H1 (cell line): ENCODE measurements around the gene NOVA1. TPM values are rescaled to one million over a fixed set of nuclear protein-coding genes. Genes with fewer than 3 reads are reported as not detected.
"Not testable (repeated sequence)": the region's sequence is repeated elsewhere in the genome, so short reads cannot be mapped to it uniquely, and the experiment has no call there.

Source experiments
- CTCF ChIA-PET: fragments of 300-600 bp; sonication (Branson Sonifier 250); formaldehyde crosslinking; loops from one replicate; lab custom pipeline; 2021; ENCODE audit not compliant: partially characterized antibody; lab: Charles Lee
- POLR2A ChIA-PET: fragments of 300-600 bp; sonication (Branson Sonifier 250); formaldehyde crosslinking; loops from one replicate; lab custom pipeline; 2021; ENCODE audit warnings: inconsistent platforms; ENCODE audit not compliant: partially characterized antibody; lab: Charles Lee
- DNase-seq, 2 experiments: peaks; one replicate each; pipeline versions ENCODE4 v3.0.0 to v3.0.0-alpha.2; 2010 to 2022; ENCODE audit warnings: low spot score in 2 of 2, low read depth in 1 of 2, mixed read lengths in 1 of 2
- FAIRE-seq: peaks from 2 replicates; lab custom pipeline; 2011; peaks lifted over from hg19 to GRCh38; lab: Jason Lieb, UNC
- H2AFZ ChIP-seq: 2 replicates; pipeline ENCODE4 v1.8.1; 2012; ENCODE audit warnings: low read length, inconsistent platforms
- H2AK5ac ChIP-seq: 2 replicates; pipeline ENCODE4 v1.6.1; 2013; ENCODE audit warnings: low read depth, low read length
- H2BK120ac ChIP-seq: replicated peaks from 2 replicates; pipeline ENCODE3; 2013; ENCODE audit warnings: low read depth, low read length, inconsistent platforms
- H2BK12ac ChIP-seq: 2 replicates; pipeline ENCODE4 v1.6.1; 2013; ENCODE audit warnings: low read depth, low read length
- H2BK15ac ChIP-seq: 2 replicates; pipeline ENCODE4 v1.6.1; 2013; ENCODE audit warnings: low read length
- H2BK20ac ChIP-seq: 2 replicates; pipeline ENCODE4 v1.6.1; 2013; ENCODE audit warnings: low read length
- H2BK5ac ChIP-seq: 2 replicates; pipeline ENCODE4 v1.6.1; 2013; ENCODE audit warnings: low read depth, low read length
- H3K14ac ChIP-seq: 2 replicates; pipeline ENCODE4 v1.6.1; 2013; ENCODE audit warnings: inconsistent platforms; ENCODE audit not compliant: insufficient read length
- H3K18ac ChIP-seq: 2 replicates; pipeline ENCODE4 v1.6.1; 2013; ENCODE audit warnings: low read length; ENCODE audit errors: extremely low read depth
- H3K23ac ChIP-seq: 2 replicates; pipeline ENCODE4 v1.6.1; 2013; ENCODE audit warnings: inconsistent platforms; ENCODE audit not compliant: insufficient read length
- H3K23me2 ChIP-seq: 2 replicates; pipeline ENCODE4 v1.6.1; 2013; ENCODE audit warnings: low read depth, low read length
- H3K27ac ChIP-seq: 2 replicates; pipeline ENCODE4 v1.6.1; 2011; ENCODE audit warnings: low read depth, low read length, inconsistent platforms
- H3K27me3 ChIP-seq, 4 experiments: replicated peaks in 1 of 4; 1 replicate in 1 of 4; 2 replicates in 3 of 4; pipeline versions ENCODE4 v1.6.1 to v1.8.1; 2011 to 2013; ENCODE audit warnings: low read length in 3 of 4, mild to moderate bottlenecking in 3 of 4, inconsistent platforms in 2 of 4, mixed read lengths in 2 of 4, moderate library complexity in 1 of 4; ENCODE audit not compliant: control insufficient read depth in 3 of 4, insufficient read depth in 3 of 4; ENCODE audit errors: extremely low read depth in 1 of 4
- H3K36me3 ChIP-seq, 4 experiments: 2 replicates each; pipeline versions ENCODE4 v1.6.1 to v1.8.1; 2011 to 2013; ENCODE audit warnings: mild to moderate bottlenecking in 4 of 4, low read length in 3 of 4, moderate library complexity in 2 of 4, control low read depth in 1 of 4, inconsistent platforms in 1 of 4; ENCODE audit not compliant: insufficient read depth in 4 of 4, control insufficient read depth in 2 of 4
- H3K4ac ChIP-seq: replicated peaks from 2 replicates; pipeline ENCODE3; 2013; ENCODE audit warnings: low read length, low read depth, mixed read lengths, inconsistent platforms; ENCODE audit not compliant: insufficient read length
- H3K4me1 ChIP-seq, 4 experiments: replicated peaks in 1 of 4; 1 replicate in 1 of 4; 2 replicates in 3 of 4; pipeline versions ENCODE4 v1.6.1 to v1.8.1; 2011 to 2013; ENCODE audit warnings: low read length in 3 of 4, inconsistent platforms in 2 of 4, mixed read lengths in 1 of 4; ENCODE audit not compliant: insufficient read depth in 4 of 4, control insufficient read depth in 3 of 4
- H3K4me2 ChIP-seq, 2 experiments: 2 replicates each; pipeline versions ENCODE4 v1.6.1 to v1.8.1; 2011 to 2013; ENCODE audit warnings: low read depth in 2 of 2, low read length in 2 of 2, control low read depth in 1 of 2, inconsistent platforms in 1 of 2, mild to moderate bottlenecking in 1 of 2; ENCODE audit not compliant: insufficient read depth in 1 of 2
- H3K4me3 ChIP-seq, 4 experiments: fragments of 200-600, 300-600 bp in 1 of 4; sonication (generic), shearing (Covaris generic), sonication (Bioruptor Twin) in 1 of 4; 2 replicates each; pipeline versions ENCODE4 v1.5.1 to v1.8.1; 2011 to 2016; ENCODE audit warnings: low read length in 4 of 4, low read depth in 3 of 4, control low read depth in 2 of 4, inconsistent platforms in 2 of 4, mild to moderate bottlenecking in 2 of 4, mixed read lengths in 1 of 4, moderate library complexity in 1 of 4; ENCODE audit not compliant: insufficient read depth in 2 of 4; ENCODE audit errors: extremely low read depth in 1 of 4
- H3K56ac ChIP-seq: replicated peaks from 2 replicates; pipeline ENCODE3; 2013; ENCODE audit warnings: low read depth, mild to moderate bottlenecking, mixed read lengths, low read length, inconsistent platforms; ENCODE audit not compliant: insufficient read length
- H3K79me1 ChIP-seq: 2 replicates; pipeline ENCODE4 v1.6.1; 2013; ENCODE audit warnings: low read depth, low read length, control low read depth
- H3K79me2 ChIP-seq, 2 experiments: 2 replicates each; pipeline versions ENCODE4 v1.6.1 to v1.8.1; 2012 to 2013; ENCODE audit warnings: low read length in 2 of 2, mild to moderate bottlenecking in 2 of 2, inconsistent platforms in 1 of 2; ENCODE audit not compliant: insufficient read depth in 2 of 2, control insufficient read depth in 1 of 2
- H3K9ac ChIP-seq, 4 experiments: replicated peaks in 1 of 4; 1 replicate in 1 of 4; 2 replicates in 3 of 4; pipeline versions ENCODE4 v1.6.1 to v1.8.1; 2011 to 2013; ENCODE audit warnings: low read depth in 3 of 4, low read length in 3 of 4, control low read depth in 2 of 4, mild to moderate bottlenecking in 2 of 4, moderate library complexity in 2 of 4, inconsistent platforms in 1 of 4; ENCODE audit errors: extremely low read depth in 1 of 4
- H3K9me3 ChIP-seq, 2 experiments: 2 replicates each; pipeline versions ENCODE4 v1.6.1 to v1.8.1; 2012 to 2013; ENCODE audit warnings: mild to moderate bottlenecking in 2 of 2, moderate library complexity in 2 of 2, control low read depth in 1 of 2, inconsistent platforms in 1 of 2, low read depth in 1 of 2, low read length in 1 of 2, mixed read lengths in 1 of 2; ENCODE audit not compliant: insufficient read depth in 2 of 2
- H4K20me1 ChIP-seq, 2 experiments: replicated peaks in 1 of 2; 2 replicates each; pipeline versions ENCODE3 to v1.8.1; 2011 to 2013; ENCODE audit warnings: inconsistent platforms in 2 of 2, low read length in 2 of 2, mild to moderate bottlenecking in 1 of 2; ENCODE audit not compliant: insufficient read depth in 2 of 2, control insufficient read depth in 1 of 2
- H4K5ac ChIP-seq: 2 replicates; pipeline ENCODE4 v1.6.1; 2013; ENCODE audit warnings: low read length, low read depth, mixed read lengths, inconsistent platforms; ENCODE audit not compliant: insufficient read length
- H4K8ac ChIP-seq: 2 replicates; pipeline ENCODE4 v1.8.0; 2013; ENCODE audit warnings: mild to moderate bottlenecking, moderate library complexity, low read length, inconsistent platforms; ENCODE audit not compliant: insufficient read depth; ENCODE audit errors: extremely low read depth
- H4K91ac ChIP-seq: replicated peaks from 2 replicates; pipeline ENCODE3; 2013; ENCODE audit warnings: low read length, mixed read lengths, inconsistent platforms; ENCODE audit not compliant: insufficient read length
- RAD21 ChIP-seq, 2 experiments: IDR thresholded peaks in 1 of 2; conservative IDR thresholded peaks in 1 of 2; 2 replicates each; pipeline ENCODE4 v1.6.1; 2011; ENCODE audit warnings: low read depth in 2 of 2, low read length in 2 of 2, improper control_type of control experiment in 1 of 2, inconsistent platforms in 1 of 2, mild to moderate bottlenecking in 1 of 2, moderate library complexity in 1 of 2
- WGBS, 2 experiments: shearing (Covaris generic) in 1 of 2; methylation state at CpG; one replicate each; pipeline versions ENCODE4 v1.1.6 to v1.1.7; 2013 to 2015; ENCODE audit warnings: low lambda C conversion rate in 2 of 2, mixed read lengths in 2 of 2, inconsistent platforms in 1 of 2, low coverage in 1 of 2, missing lambda C conversion rate in 1 of 2; ENCODE audit not compliant: insufficient replicate concordance in 2 of 2, insufficient coverage in 1 of 2, insufficient read length in 1 of 2; ENCODE audit errors: extremely low coverage in 1 of 2, missing lambda C conversion rate in 1 of 2; 5-methylcytosine and 5-hydroxymethylcytosine counted together
- polyA plus RNA-seq, 7 experiments: library from polyadenylated mRNA; depleted of rRNA in 3 of 7; stranded (reverse) in 5 of 7; unstranded in 2 of 7; fragments of >200 nt in 5 of 7; fragments of 200-250 nt in 2 of 7; gene quantifications; 1 replicate in 5 of 7; 2 replicates in 1 of 7; 4 replicates in 1 of 7; pipeline versions ENCODE4 v1.2.1 to v1.2.3, GENCODE V29; 2011 to 2013; ENCODE audit warnings: missing spikeins in 2 of 7, mixed read lengths in 2 of 7
- total RNA-seq: library from RNA; stranded (reverse); fragmentation: NEBNext Ultra II Directional; extraction: Animal tissue kit (Norgen Biotek cat#: 25700); gene quantifications from 2 replicates; pipeline ENCODE4 v1.2.1, GENCODE V29; 2021

Gene NOVA1
- total and polyA plus RNA-seq, 2 of the 8 experiments (the other 6 are each of a cell fraction or from before 2014, with no cell fraction given): 6.8 to 12.7 TPM

GRCh38 chr14:26645057-26645456 lies 47.2 kb upstream of the NOVA1 start:
- not testable (repeated sequence) for DNase-seq
- 98% methylated on average over 5 of the region's 5 CpGs; no CpG with 5 or more reads in 1 of the 2 experiments for WGBS, 2 experiments

More at GRCh38 chr14:26645057-26645456, 47.2 kb upstream of the NOVA1 start:
- H3K4me1 ChIP-seq, H3K56ac ChIP-seq, H2AK5ac ChIP-seq, H3K14ac ChIP-seq, H2BK15ac ChIP-seq, H3K23me2 ChIP-seq, H4K5ac ChIP-seq, H3K4me2 ChIP-seq, H2BK20ac ChIP-seq, H3K23ac ChIP-seq, H3K27me3 ChIP-seq, H3K36me3 ChIP-seq, H3K4me3 ChIP-seq, H2BK120ac ChIP-seq, H3K79me1 ChIP-seq, H2AFZ ChIP-seq, H4K8ac ChIP-seq, H3K18ac ChIP-seq, H3K27ac ChIP-seq, H3K9me3 ChIP-seq, H2BK12ac ChIP-seq, H3K9ac ChIP-seq, H2BK5ac ChIP-seq, H4K91ac ChIP-seq, FAIRE-seq, H4K20me1 ChIP-seq, H3K4ac ChIP-seq, POLR2A ChIA-PET, H3K79me2 ChIP-seq: not testable (repeated sequence)
- CTCF ChIA-PET: interaction anchor here (1.4 kb wide), 1 partner anchor 9 kb away, joined by 3 read pairs; no protein-coding TSS in a partner anchor
- peak; percentile 15 to 33; a peak in 3 of 4 replicates for TF ChIP-seq RAD21 (IDR thresholded peaks at IDR 0.05 in 1 of 2, conservative IDR thresholded peaks at IDR 0.05 in 1 of 2; ENCODE audit: low read depth in 2 of 2, low read length in 2 of 2)
